ENCODE measurements around the gene WFIKKN2. TPM values are rescaled to one million over a fixed set of nuclear protein-coding genes. Genes with fewer than 3 reads are reported as not detected.
A peak's percentile ranks its signal among the peaks of the same experiment; 100 is the strongest.

WFIKKN2 gene
- total RNA-seq, 1 donor from 2014 or later: not detected

GRCh38 chr17:50799582-50799981, 35.8 kb upstream of the WFIKKN2 start:
- no peak overlapping the region for H3K9ac ChIP-seq
- H3K27me3 Mint-ChIP-seq (ENCODE audit: insufficient read depth, low read depth): peaks cover 12% of the 10 kb centered on the region
- no peaks in the 10 kb centered on the region for H3K36me3 ChIP-seq
- H3K36me3 Mint-ChIP-seq: no peaks in the 10 kb centered on the region
- no peaks in the 10 kb centered on the region for H3K9me3 Mint-ChIP-seq
- H3K4me2 ChIP-seq: no peak overlapping the region
- H3K4me3 ChIP-seq: no peak overlapping the region
- no peak overlapping the region for H2AFZ ChIP-seq (replicated peaks)
- no peaks in the 10 kb centered on the region for H4K20me1 ChIP-seq (ENCODE audit: low read depth)
- no peaks in the 10 kb centered on the region for H3K79me2 ChIP-seq (ENCODE audit: low read depth)
- H3K4me3 Mint-ChIP-seq: no peak overlapping the region
- H3K27ac ChIP-seq: no peak overlapping the region
- peaks cover 43% of the 10 kb centered on the region for H3K4me1 Mint-ChIP-seq
- no peak overlapping the region for H3K27ac Mint-ChIP-seq
- no peaks in the 10 kb centered on the region for H3F3A ChIP-seq (ENCODE audit: low read depth)
- peaks cover 21% of the 10 kb centered on the region for H3K4me1 ChIP-seq
- no peaks in the 10 kb centered on the region for H3K9me3 ChIP-seq (ENCODE audit: low read depth)
- peak; percentile 65 for DNase-seq (ENCODE audit: low spot score)
- no peak for TF ChIP-seq CTCF (IDR thresholded peaks at IDR 0.05)
- no peak for TF ChIP-seq EZH2phosphoT487 (IDR thresholded peaks at IDR 0.05)
- TF ChIP-seq EZH2 (IDR thresholded peaks at IDR 0.05): no peak
- no peaks in the 10 kb centered on the region for H3K27me3 ChIP-seq

GRCh38 chr17:50800196-50800700, 35.1 kb upstream of the WFIKKN2 start:
- Histone ChIP-seq H3K27me3 (no peaks in the 10 kb centered on the region), H3K79me2 (ENCODE audit: low read depth) (no peaks in the 10 kb centered on the region), H3K4me2 (no peak overlapping the region), H3K27ac (no peak overlapping the region), H3K9ac (no peak overlapping the region), H3F3A (ENCODE audit: low read depth) (no peaks in the 10 kb centered on the region), H3K4me1 (peaks cover 21% of the 10 kb centered on the region), H3K9me3 (ENCODE audit: low read depth) (no peaks in the 10 kb centered on the region), H3K36me3 (no peaks in the 10 kb centered on the region), H4K20me1 (ENCODE audit: low read depth) (no peaks in the 10 kb centered on the region), H2AFZ (replicated peaks) (no peak overlapping the region), H3K4me3 (no peak overlapping the region)
- peaks cover 42% of the 10 kb centered on the region for H3K4me1 Mint-ChIP-seq
- H3K27me3 Mint-ChIP-seq (ENCODE audit: insufficient read depth, low read depth): peaks cover 12% of the 10 kb centered on the region
- H3K27ac Mint-ChIP-seq: no peak overlapping the region
- H3K4me3 Mint-ChIP-seq: no peak overlapping the region
- DNase-seq (ENCODE audit: low spot score): no peak
- no peaks in the 10 kb centered on the region for H3K36me3 Mint-ChIP-seq
- no peaks in the 10 kb centered on the region for H3K9me3 Mint-ChIP-seq
- TF ChIP-seq CTCF (IDR thresholded peaks at IDR 0.05): no peak
- no peak for TF ChIP-seq EZH2 (IDR thresholded peaks at IDR 0.05)
- no peak for TF ChIP-seq EZH2phosphoT487 (IDR thresholded peaks at IDR 0.05)

- no peak overlapping the region for H3K9ac ChIP-seq
- no peak for DNase-seq (ENCODE audit: low spot score)
- Mint-ChIP-seq H3K27ac (no peak overlapping the region), H3K9me3 (no peaks in the 10 kb centered on the region), H3K27me3 (ENCODE audit: insufficient read depth, low read depth) (peaks cover 14% of the 10 kb centered on the region), H3K4me1 (peaks cover 30% of the 10 kb centered on the region), H3K4me3 (no peak overlapping the region), H3K36me3 (no peaks in the 10 kb centered on the region)
- H2AFZ ChIP-seq (replicated peaks): peak overlapping the region; percentile 97
- peak overlapping the region; percentile 74 for H3K27ac ChIP-seq
- TF ChIP-seq CTCF (IDR thresholded peaks at IDR 0.05): no peak
- TF ChIP-seq EZH2 (IDR thresholded peaks at IDR 0.05): no peak
- no peaks in the 10 kb centered on the region for H3K36me3 ChIP-seq
- no peaks in the 10 kb centered on the region for H4K20me1 ChIP-seq (ENCODE audit: low read depth)
- H3K4me3 ChIP-seq: no peak overlapping the region
- no peaks in the 10 kb centered on the region for H3K27me3 ChIP-seq
- H3F3A ChIP-seq (ENCODE audit: low read depth): no peaks in the 10 kb centered on the region
- peaks cover 18% of the 10 kb centered on the region for H3K4me1 ChIP-seq
- no peaks in the 10 kb centered on the region for H3K9me3 ChIP-seq (ENCODE audit: low read depth)
- H3K4me2 ChIP-seq: no peak overlapping the region
- H3K79me2 ChIP-seq (ENCODE audit: low read depth): no peaks in the 10 kb centered on the region
These were observed 32.5 kb upstream of the WFIKKN2 start for GRCh38 chr17:50802609-50803571.

Data from neural progenitor cell (in vitro differentiated cells).